ENCODE data around the gene SPATS2L.

SPATS2L gene

GRCh38 chr2:200455958-200456421 lies 149.5 kb downstream of the SPATS2L start:
- no peak for TF ChIP-seq CTCF (IDR thresholded peaks at IDR 0.05)

GRCh38 chr2:200456567-200456966 lies 150.1 kb downstream of the SPATS2L start:
- no peak for TF ChIP-seq CTCF (IDR thresholded peaks at IDR 0.05)

- no peak for TF ChIP-seq CTCF (IDR thresholded peaks at IDR 0.05)
Observed at GRCh38 chr2:200459101-200459500, 152.6 kb downstream of the SPATS2L start.

- no peak for TF ChIP-seq CTCF (IDR thresholded peaks at IDR 0.05)
Observed at GRCh38 chr2:200461846-200462710, 155.6 kb downstream of the SPATS2L start.

GRCh38 chr2:200463452-200463851 lies 157.0 kb downstream of the SPATS2L start:
- no peak for TF ChIP-seq CTCF (IDR thresholded peaks at IDR 0.05)

GRCh38 chr2:200466425-200467418 lies 160.2 kb downstream of the SPATS2L start:
- no peak for TF ChIP-seq CTCF (IDR thresholded peaks at IDR 0.05)

All from LNCAP (cell line).